ENCODE measurements around the gene ADAM15.

The ADAM15 gene

DNA sequence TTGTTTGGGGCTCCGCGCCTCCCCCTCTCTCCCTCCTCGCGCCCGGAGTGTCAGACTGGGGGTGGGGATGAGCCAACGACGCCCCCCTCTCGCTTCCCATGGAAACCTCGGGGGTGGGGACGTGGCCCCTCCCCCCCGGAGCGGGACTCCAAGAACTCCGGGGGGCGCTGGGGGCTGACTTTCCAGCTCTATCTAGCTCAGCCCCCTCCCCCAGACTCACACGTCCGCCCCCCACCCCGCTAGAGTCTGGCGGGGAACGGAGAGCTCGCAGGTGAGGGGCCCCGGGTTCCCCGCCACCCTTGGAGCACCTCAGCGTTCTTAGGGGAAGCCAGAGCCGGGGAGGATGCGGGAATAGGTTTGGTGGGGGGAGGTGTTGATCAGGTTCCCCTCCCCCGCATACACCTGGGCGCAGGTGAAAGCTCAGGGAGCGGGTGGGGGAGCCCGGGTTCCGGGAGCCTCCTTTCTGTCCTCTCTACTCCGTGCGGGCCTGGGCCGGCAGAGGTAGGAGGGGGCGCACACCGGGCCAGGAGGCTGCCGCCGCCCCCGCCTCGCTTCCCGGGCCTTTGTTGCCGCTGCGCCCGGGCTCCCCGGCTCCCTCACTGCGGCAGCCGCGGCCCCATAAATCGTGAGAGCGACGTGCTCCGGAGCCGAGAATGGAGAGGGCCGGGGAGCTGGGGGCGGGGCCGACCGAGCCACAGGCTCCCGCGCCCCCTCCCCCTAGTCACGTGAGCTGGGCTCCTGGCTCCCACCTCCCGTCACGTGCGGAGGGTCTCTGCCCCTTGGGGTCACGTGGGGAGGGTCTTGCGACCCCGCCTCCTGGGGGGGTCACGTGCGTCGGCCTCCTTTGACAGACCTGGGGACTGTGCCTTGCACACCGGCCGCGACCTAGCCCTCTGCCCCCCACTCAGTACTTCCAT is 29.5 kb downstream of the ADAM15 start:
- no peaks in the 10 kb centered on the region for H3K9me3 ChIP-seq
- peak; percentile 80 to 94 for DNase-seq (ENCODE audit: low spot score in 2 of 2)
- in situ Hi-C loops (cut with MboI; ENCODE audit: low sequenced_read_pairs): loop anchor here (5.0 to 10.0 kb wide), 2 partner anchors 33 to 56 kb away; no protein-coding TSS in a partner anchor
- no peaks in the 10 kb centered on the region for H3K36me3 ChIP-seq (replicated peaks)
- H3K4me1 ChIP-seq: peaks cover 20% of the 10 kb centered on the region
- peak overlapping the region; percentile 67 for H3K4me3 ChIP-seq
- H3K27me3 ChIP-seq (ENCODE audit: low read depth): no peaks in the 10 kb centered on the region

- no peak for DNase-seq (ENCODE audit: low spot score in 2 of 2)
- Histone ChIP-seq H3K4me1 (peaks cover 23% of the 10 kb centered on the region), H3K36me3 (replicated peaks) (no peaks in the 10 kb centered on the region; the same call in 1 of the 2 replicates), H3K27me3 (ENCODE audit: low read depth) (no peaks in the 10 kb centered on the region), H3K9me3 (no peaks in the 10 kb centered on the region), H3K4me3 (no peak overlapping the region; the same call in 1 of the 2 replicates)
- in situ Hi-C loops (cut with MboI; ENCODE audit: low sequenced_read_pairs): loop anchor here (5.0 to 10.0 kb wide), 2 partner anchors 34 to 57 kb away; no protein-coding TSS in a partner anchor
Measured at GRCh38 chr1:155081472-155082300, 30.6 kb downstream of the ADAM15 start.

DNA sequence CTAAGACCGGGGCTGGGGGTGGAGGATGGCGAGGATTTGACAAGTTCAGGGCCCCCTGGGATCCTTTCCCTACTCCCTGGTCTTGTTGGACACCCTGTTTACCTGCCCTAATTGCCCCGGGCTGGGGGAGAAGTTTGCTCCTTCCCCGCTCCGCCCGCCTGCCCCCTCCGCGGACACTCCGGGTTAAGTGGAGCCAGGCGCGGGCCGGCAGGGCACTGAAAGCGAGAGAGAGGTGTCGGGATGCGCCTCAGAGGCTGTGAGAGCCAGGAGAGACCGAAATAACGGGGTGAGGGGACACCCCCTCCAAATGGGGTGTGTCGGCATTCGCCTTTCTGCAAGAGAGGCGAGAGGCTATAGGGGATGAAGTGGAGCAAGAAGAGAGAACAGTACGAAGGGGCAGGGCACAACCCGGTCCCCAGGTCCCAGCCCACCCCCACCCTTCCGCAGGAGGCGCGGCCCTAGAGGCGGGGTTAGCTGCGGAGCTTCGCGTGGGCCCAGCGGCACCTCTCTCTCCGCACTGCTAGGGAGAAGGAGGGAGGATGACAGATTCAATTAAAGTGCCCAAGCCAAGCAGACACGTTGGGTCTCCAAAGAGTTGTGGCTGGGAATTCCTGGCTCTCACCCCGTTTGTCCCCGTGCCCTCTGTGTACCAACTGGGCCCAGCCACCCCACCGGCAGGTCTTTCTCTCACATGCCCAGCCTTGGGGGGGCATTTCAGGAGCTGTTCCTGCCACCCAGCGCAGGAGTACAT is 31.4 kb downstream of the ADAM15 start:
- no peaks in the 10 kb centered on the region; the same call in 1 of the 2 replicates for H3K36me3 ChIP-seq (replicated peaks)
- H3K27me3 ChIP-seq (ENCODE audit: low read depth): no peaks in the 10 kb centered on the region
- peaks cover 22% of the 10 kb centered on the region for H3K4me1 ChIP-seq
- DNase-seq (ENCODE audit: low spot score in 2 of 2): peak in 1 of 2 experiments; percentile 45
- in situ Hi-C loops (cut with MboI; ENCODE audit: low sequenced_read_pairs): loop anchor here (5.0 to 10.0 kb wide), 2 partner anchors 35 to 58 kb away; no protein-coding TSS in a partner anchor
- no peaks in the 10 kb centered on the region for H3K9me3 ChIP-seq
- H3K4me3 ChIP-seq: no peak overlapping the region

- in situ Hi-C loops (cut with MboI; ENCODE audit: low sequenced_read_pairs): loop anchor here (5.0 to 10.0 kb wide), 2 partner anchors 36 to 58 kb away; no protein-coding TSS in a partner anchor
- no peaks in the 10 kb centered on the region; the same call in 1 of the 2 replicates for H3K36me3 ChIP-seq (replicated peaks)
- H3K4me3 ChIP-seq: no peak overlapping the region
- H3K9me3 ChIP-seq: no peaks in the 10 kb centered on the region
- H3K4me1 ChIP-seq: peaks cover 21% of the 10 kb centered on the region
- no peaks in the 10 kb centered on the region for H3K27me3 ChIP-seq (ENCODE audit: low read depth)
- DNase-seq (ENCODE audit: low spot score in 2 of 2): no peak
Measured at GRCh38 chr1:155083052-155083541, 32.0 kb downstream of the ADAM15 start.

DNA sequence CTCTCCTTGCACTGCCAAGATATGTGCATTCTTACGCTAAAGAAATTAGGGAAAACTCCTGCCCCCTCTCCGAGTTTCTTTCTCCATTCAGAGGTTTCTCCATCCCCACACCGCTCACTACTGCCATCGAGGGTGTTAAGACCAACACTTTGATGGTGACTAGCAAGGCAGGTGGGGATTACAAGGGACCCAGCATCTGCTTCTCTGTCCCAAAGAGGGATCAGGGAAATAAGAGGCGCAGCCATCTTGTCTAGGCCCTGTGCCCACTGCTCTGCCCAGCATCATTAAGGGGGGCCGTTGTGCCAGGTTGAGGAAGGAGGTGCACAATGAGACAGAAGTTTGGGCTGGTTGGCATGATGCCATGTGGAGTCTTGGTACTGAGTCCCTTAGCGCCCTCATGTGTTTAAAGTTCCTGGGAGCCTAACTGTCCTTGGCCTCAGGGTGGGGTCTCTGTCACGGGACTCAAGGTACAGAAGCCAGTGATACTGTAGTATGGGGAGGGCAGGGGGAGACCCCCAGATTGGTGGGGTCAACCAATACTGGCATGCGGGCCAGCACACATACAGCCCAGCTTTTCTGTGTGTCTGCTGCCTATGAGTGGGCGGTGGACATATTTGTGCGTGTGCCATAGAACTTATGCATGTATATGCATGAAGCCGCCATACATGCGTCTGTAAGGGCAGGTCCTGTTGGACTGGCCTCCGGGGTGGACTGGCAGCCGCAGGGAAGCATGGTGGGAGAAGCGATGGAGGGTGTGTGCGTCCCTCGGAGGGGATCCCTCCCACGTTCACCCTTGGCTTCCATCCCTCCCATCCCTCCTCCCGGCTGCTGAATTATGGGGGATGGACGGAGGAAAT is 33.0 kb downstream of the ADAM15 start:
- DNase-seq (ENCODE audit: low spot score in 2 of 2): peak in 1 of 2 experiments; percentile 59
- H3K9me3 ChIP-seq: no peaks in the 10 kb centered on the region
- in situ Hi-C loops (cut with MboI; ENCODE audit: low sequenced_read_pairs): loop anchor here (5.0 to 10.0 kb wide), 2 partner anchors 37 to 59 kb away; no protein-coding TSS in a partner anchor
- H3K27me3 ChIP-seq (ENCODE audit: low read depth): no peaks in the 10 kb centered on the region
- no peaks in the 10 kb centered on the region; the same call in 1 of the 2 replicates for H3K36me3 ChIP-seq (replicated peaks)
- H3K4me3 ChIP-seq: peak overlapping the region; percentile 66
- H3K4me1 ChIP-seq: peaks cover 17% of the 10 kb centered on the region

DNA sequence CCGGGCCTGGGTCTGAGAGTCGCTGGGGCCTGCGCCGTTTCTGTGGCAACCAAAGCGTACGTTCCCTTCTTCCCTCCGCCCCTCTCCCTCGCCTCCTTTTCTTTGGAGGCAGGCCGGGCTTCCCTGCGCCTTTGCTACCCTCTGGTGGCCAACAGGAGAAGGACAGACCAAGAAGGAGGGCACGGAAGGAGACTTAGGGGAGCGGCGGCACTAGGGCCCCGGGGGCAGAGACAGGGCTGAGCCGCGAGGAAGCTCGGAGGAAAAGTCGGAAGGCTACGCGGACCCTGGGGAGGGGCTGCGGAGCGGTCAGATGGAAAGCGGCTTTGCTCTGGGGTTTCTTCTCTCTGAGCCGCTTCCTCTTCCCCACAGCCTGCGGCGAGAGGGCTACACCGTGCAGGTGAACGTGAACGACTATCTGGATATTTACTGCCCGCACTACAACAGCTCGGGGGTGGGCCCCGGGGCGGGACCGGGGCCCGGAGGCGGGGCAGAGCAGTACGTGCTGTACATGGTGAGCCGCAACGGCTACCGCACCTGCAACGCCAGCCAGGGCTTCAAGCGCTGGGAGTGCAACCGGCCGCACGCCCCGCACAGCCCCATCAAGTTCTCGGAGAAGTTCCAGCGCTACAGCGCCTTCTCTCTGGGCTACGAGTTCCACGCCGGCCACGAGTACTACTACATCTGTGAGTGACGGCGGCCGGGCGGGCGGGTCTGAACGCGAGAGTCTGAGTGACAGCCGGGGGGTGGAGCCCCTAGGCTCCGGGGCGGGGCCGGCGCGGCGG is 33.8 kb downstream of the ADAM15 start:
- H3K9me3 ChIP-seq: no peaks in the 10 kb centered on the region
- peak overlapping the region; percentile 66 for H3K4me3 ChIP-seq
- H3K4me1 ChIP-seq: peaks cover 17% of the 10 kb centered on the region
- H3K36me3 ChIP-seq (replicated peaks): no peaks in the 10 kb centered on the region; the same call in 1 of the 2 replicates
- peak; percentile 94 to 97 for DNase-seq (ENCODE audit: low spot score in 2 of 2)
- H3K27me3 ChIP-seq (ENCODE audit: low read depth): no peaks in the 10 kb centered on the region
- in situ Hi-C loops (cut with MboI; ENCODE audit: low sequenced_read_pairs): loop anchor here (5.0 to 10.0 kb wide), 2 partner anchors 38 to 60 kb away; no protein-coding TSS in a partner anchor

- H3K4me3 ChIP-seq: peak overlapping the region; percentile 66
- no peaks in the 10 kb centered on the region; the same call in 1 of the 2 replicates for H3K36me3 ChIP-seq (replicated peaks)
- in situ Hi-C loops (cut with MboI; ENCODE audit: low sequenced_read_pairs): loop anchor here (10.0 kb wide), 1 partner anchor 61 kb away; no protein-coding TSS in a partner anchor
- H3K4me1 ChIP-seq: peaks cover 17% of the 10 kb centered on the region
- DNase-seq (ENCODE audit: low spot score in 2 of 2): peak in 1 of 2 experiments; percentile 70
- H3K27me3 ChIP-seq (ENCODE audit: low read depth): no peaks in the 10 kb centered on the region
- H3K9me3 ChIP-seq: no peaks in the 10 kb centered on the region
Measured at GRCh38 chr1:155085504-155086127, 34.5 kb downstream of the ADAM15 start.

DNA sequence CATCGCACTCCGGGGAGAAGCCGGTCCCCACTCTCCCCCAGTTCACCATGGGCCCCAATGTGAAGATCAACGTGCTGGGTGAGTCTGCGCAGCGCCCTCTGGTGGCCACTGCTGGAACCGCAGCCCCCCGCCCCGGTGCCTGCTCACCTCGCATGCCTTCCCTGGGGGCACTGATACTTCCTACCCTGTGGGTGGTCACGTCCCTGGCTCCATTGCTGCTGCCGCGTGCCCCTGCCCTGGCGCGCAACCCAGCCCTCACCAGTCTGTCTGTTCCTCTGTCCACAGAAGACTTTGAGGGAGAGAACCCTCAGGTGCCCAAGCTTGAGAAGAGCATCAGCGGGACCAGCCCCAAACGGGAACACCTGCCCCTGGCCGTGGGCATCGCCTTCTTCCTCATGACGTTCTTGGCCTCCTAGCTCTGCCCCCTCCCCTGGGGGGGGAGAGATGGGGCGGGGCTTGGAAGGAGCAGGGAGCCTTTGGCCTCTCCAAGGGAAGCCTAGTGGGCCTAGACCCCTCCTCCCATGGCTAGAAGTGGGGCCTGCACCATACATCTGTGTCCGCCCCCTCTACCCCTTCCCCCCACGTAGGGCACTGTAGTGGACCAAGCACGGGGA is 35.1 kb downstream of the ADAM15 start:
- Histone ChIP-seq H3K9me3 (no peaks in the 10 kb centered on the region), H3K4me1 (peaks cover 15% of the 10 kb centered on the region), H3K4me3 (peak overlapping the region; percentile 66), H3K27me3 (ENCODE audit: low read depth) (no peaks in the 10 kb centered on the region), H3K36me3 (replicated peaks) (no peaks in the 10 kb centered on the region; the same call in 1 of the 2 replicates)
- DNase-seq (ENCODE audit: low spot score in 2 of 2): peak in 1 of 2 experiments; percentile 88
- in situ Hi-C loops (cut with MboI; ENCODE audit: low sequenced_read_pairs): loop anchor here (10.0 kb wide), 1 partner anchor 61 kb away; no protein-coding TSS in a partner anchor

- H3K4me3 ChIP-seq: no peak overlapping the region
- no peaks in the 10 kb centered on the region for H3K9me3 ChIP-seq
- H3K27me3 ChIP-seq (ENCODE audit: low read depth): no peaks in the 10 kb centered on the region
- in situ Hi-C loops (cut with MboI; ENCODE audit: low sequenced_read_pairs): loop anchor here (10.0 kb wide), 1 partner anchor 62 kb away; no protein-coding TSS in a partner anchor
- no peak for DNase-seq (ENCODE audit: low spot score in 2 of 2)
- H3K36me3 ChIP-seq (replicated peaks): no peaks in the 10 kb centered on the region; the same call in 1 of the 2 replicates
- H3K4me1 ChIP-seq: peaks cover 15% of the 10 kb centered on the region
Measured at GRCh38 chr1:155086856-155087535, 35.9 kb downstream of the ADAM15 start.

All from HAP-1 (cell line).